Spleen (tissue), 11 donors: Measurements from ENCODE around the gene DUSP22. TPM values are rescaled to one million over a fixed set of nuclear protein-coding genes. Genes with fewer than 3 reads are reported as not detected.

Experiments used
- DNase-seq: peaks from one replicate; pipeline ENCODE4 v3.0.0-alpha.2; 2020
- H3K27ac ChIP-seq, 8 donors: fragments of 200-600 bp; sonication (generic) in 7 of 8; 1 replicate in 4 of 8; 2 replicates in 4 of 8; pipeline versions ENCODE4 v1.5.0 to v1.8.0; 2016 to 2021; ENCODE audit warnings: inconsistent platforms in 4 of 8, mild to moderate bottlenecking in 4 of 8, moderate library complexity in 1 of 8
- H3K27me3 ChIP-seq, 7 donors: fragments of 200-600 bp; sonication (generic) in 6 of 7; replicated peaks in 1 of 7; 1 replicate in 4 of 7; 2 replicates in 3 of 7; pipeline versions ENCODE4 v1.5.0 to v1.8.0; 2016 to 2021; ENCODE audit warnings: inconsistent platforms in 3 of 7, mild to moderate bottlenecking in 1 of 7
- H3K36me3 ChIP-seq, 6 donors: fragments of 200-600 bp; sonication (generic) in 5 of 6; 1 replicate in 4 of 6; 2 replicates in 2 of 6; pipeline versions ENCODE4 v1.5.0 to v1.8.0; 2016 to 2021; ENCODE audit warnings: inconsistent platforms in 2 of 6
- H3K4me1 ChIP-seq, 6 donors: fragments of 200-600 bp; sonication (generic) in 5 of 6; 1 replicate in 3 of 6; 2 replicates in 3 of 6; pipeline versions ENCODE4 v1.5.0 to v1.8.0; 2016 to 2021; ENCODE audit warnings: inconsistent platforms in 3 of 6
- H3K4me3 ChIP-seq, 8 donors: fragments of 200-600 bp; sonication (generic) in 7 of 8; 1 replicate in 4 of 8; 2 replicates in 4 of 8; pipeline versions ENCODE4 v1.5.0 to v1.8.0; 2016 to 2021; ENCODE audit warnings: inconsistent platforms in 4 of 8, mild to moderate bottlenecking in 4 of 8, moderate library complexity in 2 of 8
- H3K9me3 ChIP-seq, 8 donors: fragments of 200-600 bp; sonication (generic) in 7 of 8; 1 replicate in 4 of 8; 2 replicates in 4 of 8; pipeline versions ENCODE4 v1.5.0 to v1.8.0; 2016 to 2021; ENCODE audit warnings: inconsistent platforms in 4 of 8
- POLR2A ChIP-seq, 3 donors: fragments of 450-650 bp; IDR thresholded peaks; one replicate each; pipeline ENCODE4 v1.5.1; 2017; ENCODE audit warnings: antibody characterized with exemption in 3 of 3, mild to moderate bottlenecking in 1 of 3
- POLR2AphosphoS5 ChIP-seq, 3 donors: sonication (generic); formaldehyde crosslinking; IDR thresholded peaks; one replicate each; pipeline ENCODE4 v1.5.1; 2017; ENCODE audit warnings: antibody characterized with exemption in 3 of 3
- WGBS, 5 donors: extraction: QIAGEN DNeasy Blood & Tissue Kit in 3 of 5; methylation state at CpG; one replicate each; pipeline versions ENCODE4 v1.1.5 to v1.1.7; 2013 to 2018; 5-methylcytosine and 5-hydroxymethylcytosine counted together
- intact Hi-C: fragments of 100-400 bp; cut with DNase I; formaldehyde crosslinking; loops from one replicate; pipeline ENCODE4 v1.15.0; 2023; ENCODE audit warnings: low total_unique reads
- polyA plus RNA-seq, 3 donors: library from polyadenylated mRNA; stranded (reverse); fragments of 200-250 nt; gene quantifications; one replicate each; pipeline ENCODE4 v1.2.1, GENCODE V29; 2013
- total RNA-seq, 7 donors: library from RNA; depleted of rRNA in 3 of 7; stranded (reverse); fragments of >200 nt in 3 of 7; fragmentation: NEBNext Ultra II Directional in 4 of 7; extraction: Animal tissue kit (Norgen Biotek cat#: 25700) in 4 of 7; gene quantifications; one replicate each; pipeline versions ENCODE4 v1.1.0 to v1.2.1, GENCODE V29; 2016 to 2021
- TF ChIP-seq, protein P1 (sequence below), 11 experiments: fragments of 200-600 bp in 7 of 11; fragments of 450-650 bp in 4 of 11; sonication (generic) in 4 of 11; IDR thresholded peaks in 8 of 11; conservative IDR thresholded peaks in 3 of 11; 1 replicate in 7 of 11; 2 replicates in 4 of 11; pipeline versions ENCODE4 v1.4.0 to v1.8.0; 2016 to 2021; ENCODE audit warnings: antibody characterized with exemption in 11 of 11, inconsistent platforms in 4 of 11, mild to moderate bottlenecking in 1 of 11
- donor health status: healthy with polysubstance abuse.
- donor health status: DM: no; HTN: no; CAD: no; lungs with moderate emphysema.
- donor health status: DM: no; HTN: no; CAD: no.
- donor health status: Bipolar disorder and iron deficiency.
- donor health status: healthy.
- donor health status: DM: no; HTN: no; CAD: no.
- donor health status: DM: yes; HTN: yes; CAD: no.

Gene DUSP22
- total and polyA plus RNA-seq, 10 donors, result 41.2 to 120 (median 69.4) TPM

DNA sequence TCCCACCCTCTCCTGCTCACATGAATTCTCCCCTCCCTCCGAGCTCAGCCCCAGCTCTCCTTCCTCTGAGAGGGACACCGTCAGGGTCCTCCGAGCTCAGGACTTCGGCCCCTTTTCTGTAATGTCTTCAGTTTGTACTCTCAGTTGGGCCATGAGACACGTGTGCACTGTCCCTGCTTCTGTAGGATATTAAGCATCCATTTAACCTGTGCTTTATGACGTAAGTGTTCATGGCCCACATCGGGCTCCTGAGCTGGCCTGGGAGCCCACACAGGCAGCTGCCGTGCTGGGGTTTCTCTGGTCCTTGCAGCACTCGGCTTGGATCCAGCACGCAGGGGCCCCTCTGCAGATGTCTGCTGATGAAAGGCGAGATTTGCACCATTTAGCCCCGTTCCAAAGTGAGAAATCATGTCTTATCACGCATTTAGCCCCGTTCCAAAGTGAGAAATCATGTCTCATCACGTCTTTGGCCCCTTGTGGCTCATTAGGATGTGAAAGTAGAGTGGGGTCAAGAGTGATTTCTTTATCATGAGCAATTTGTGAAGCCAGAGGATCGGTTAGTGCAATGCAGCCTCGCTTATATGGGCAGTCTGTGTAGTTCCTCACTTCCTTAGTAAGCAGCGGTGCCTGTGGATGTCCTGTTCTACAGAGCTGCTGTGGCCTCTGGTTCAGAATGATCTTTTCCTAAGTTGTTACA is 25.3 kb downstream of the DUSP22 start:
- peaks cover 11 to 81% (median 75%) of the 10 kb centered on the region in 6 donors for H3K4me1 ChIP-seq
- no peaks in the 10 kb centered on the region for H3K9me3 ChIP-seq
- peak; percentile 79 for DNase-seq
- H3K4me3 ChIP-seq, result no peak overlapping the region
- H3K36me3 ChIP-seq, result no peaks in the 10 kb centered on the region
- no peaks in the 10 kb centered on the region for H3K27me3 ChIP-seq
- intact Hi-C loops, result no loop called here
- TF ChIP-seq POLR2AphosphoS5 (IDR thresholded peaks at IDR 0.05) (no peak), POLR2A (IDR thresholded peaks at IDR 0.05) (no peak)
- TF ChIP-seq, protein P1, sequence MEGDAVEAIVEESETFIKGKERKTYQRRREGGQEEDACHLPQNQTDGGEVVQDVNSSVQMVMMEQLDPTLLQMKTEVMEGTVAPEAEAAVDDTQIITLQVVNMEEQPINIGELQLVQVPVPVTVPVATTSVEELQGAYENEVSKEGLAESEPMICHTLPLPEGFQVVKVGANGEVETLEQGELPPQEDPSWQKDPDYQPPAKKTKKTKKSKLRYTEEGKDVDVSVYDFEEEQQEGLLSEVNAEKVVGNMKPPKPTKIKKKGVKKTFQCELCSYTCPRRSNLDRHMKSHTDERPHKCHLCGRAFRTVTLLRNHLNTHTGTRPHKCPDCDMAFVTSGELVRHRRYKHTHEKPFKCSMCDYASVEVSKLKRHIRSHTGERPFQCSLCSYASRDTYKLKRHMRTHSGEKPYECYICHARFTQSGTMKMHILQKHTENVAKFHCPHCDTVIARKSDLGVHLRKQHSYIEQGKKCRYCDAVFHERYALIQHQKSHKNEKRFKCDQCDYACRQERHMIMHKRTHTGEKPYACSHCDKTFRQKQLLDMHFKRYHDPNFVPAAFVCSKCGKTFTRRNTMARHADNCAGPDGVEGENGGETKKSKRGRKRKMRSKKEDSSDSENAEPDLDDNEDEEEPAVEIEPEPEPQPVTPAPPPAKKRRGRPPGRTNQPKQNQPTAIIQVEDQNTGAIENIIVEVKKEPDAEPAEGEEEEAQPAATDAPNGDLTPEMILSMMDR (IDR thresholded peaks at IDR 0.05 in 8 of 11, conservative IDR thresholded peaks at IDR 0.05 in 3 of 11), result no peak
- H3K27ac ChIP-seq, result peak overlapping the region in 7 of 8 donors; percentile 0 to 76 (median 42)
- WGBS, 5 donors, result 72 to 79% (median 74%) methylated on average over 18 of the region's 18 CpGs

DNA sequence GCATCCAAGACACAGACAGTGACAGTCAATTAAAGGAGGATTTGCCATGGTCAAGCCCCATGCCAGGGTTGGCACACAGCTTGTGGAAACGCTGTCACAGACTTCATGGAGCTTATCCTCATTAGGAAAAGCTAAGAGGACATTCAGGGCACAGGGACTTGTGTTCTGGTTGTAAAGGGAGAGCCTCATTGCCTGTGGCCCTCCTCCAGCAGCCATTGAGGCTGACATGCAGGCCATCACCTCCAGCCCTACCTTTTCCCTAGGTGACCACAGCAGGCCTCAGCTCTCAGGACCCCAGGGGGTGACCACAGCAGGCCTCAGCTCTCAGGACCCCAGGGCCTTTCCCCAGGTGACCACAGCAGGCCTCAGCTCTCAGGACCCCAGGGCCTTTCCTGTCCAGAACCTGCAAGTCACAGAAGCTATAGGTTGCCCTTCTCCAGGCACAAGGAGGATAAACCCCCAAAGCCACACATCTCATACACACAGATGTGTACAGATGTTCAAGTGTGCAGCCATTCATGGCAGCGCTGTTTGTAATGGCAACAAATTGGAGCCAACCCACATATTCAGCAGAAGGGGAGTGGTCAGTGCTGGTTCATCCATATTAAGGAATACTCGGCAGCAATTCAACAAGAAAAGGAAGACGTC is 26.1 kb downstream of the DUSP22 start:
- Histone ChIP-seq H3K27ac (peak overlapping the region in 4 of 8 donors; percentile 39 to 76 (median 51)), H3K4me3 (no peak overlapping the region), H3K4me1 (peaks cover 9 to 81% (median 75%) of the 10 kb centered on the region in 6 donors), H3K36me3 (no peaks in the 10 kb centered on the region), H3K27me3 (no peaks in the 10 kb centered on the region), H3K9me3 (no peaks in the 10 kb centered on the region)
- peak; percentile 69 for DNase-seq
- TF ChIP-seq, protein P1 (IDR thresholded peaks at IDR 0.05 in 8 of 11, conservative IDR thresholded peaks at IDR 0.05 in 3 of 11), result no peak
- TF ChIP-seq POLR2A (IDR thresholded peaks at IDR 0.05), result no peak
- no peak for TF ChIP-seq POLR2AphosphoS5 (IDR thresholded peaks at IDR 0.05)
- intact Hi-C loops, result no loop called here
- 82 to 91% (median 86%) methylated on average over 4 of the region's 4 CpGs for WGBS, 5 donors

DNA sequence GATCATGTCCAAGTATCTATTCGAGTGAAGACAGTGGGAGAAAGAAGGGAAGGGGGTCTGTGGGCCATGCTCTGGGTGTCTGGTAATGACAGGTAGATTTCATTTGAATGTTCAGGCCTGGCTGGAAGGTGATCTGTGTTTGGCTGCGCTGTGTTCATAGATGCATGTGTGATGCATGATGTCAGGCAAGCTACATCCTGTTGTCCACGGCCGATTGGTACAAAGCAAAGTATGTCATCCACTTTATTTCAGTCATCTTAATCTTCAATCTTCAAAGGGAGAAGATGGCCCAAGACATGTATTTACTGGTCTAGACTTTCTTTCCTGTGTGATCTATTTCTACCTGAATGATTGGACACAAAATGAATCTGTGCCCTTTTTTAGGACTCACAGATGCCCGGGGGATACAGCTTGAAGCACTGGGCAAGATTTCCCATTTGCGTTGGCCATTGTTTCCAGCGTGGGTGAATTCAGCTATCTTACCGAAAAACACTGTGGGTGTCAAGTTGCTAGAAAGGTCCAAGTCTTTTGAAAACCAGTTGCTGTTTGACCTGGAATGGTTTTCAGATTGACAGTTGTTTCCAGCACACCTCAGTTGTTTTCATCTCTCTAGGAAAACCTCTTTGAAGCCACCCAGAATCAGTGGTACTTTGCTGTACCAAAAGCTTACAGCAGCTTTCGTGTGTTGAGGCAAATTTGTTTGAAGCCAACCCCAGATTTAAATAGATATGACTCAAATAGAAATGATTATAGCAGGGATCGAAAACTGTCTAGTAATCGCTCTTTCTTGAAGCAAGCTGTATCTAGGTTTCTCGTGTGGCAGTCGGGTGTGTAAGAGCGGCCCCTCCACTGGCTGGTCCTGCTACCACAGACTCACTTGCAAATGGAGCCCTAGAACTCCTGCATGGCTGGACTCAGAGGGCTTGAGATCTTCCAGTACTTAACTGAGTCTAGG is 27.2 kb downstream of the DUSP22 start:
- WGBS, 5 donors, result 82 to 91% (median 82%) methylated on average over 14 of the region's 14 CpGs
- TF ChIP-seq POLR2AphosphoS5 (IDR thresholded peaks at IDR 0.05) (no peak), POLR2A (IDR thresholded peaks at IDR 0.05) (no peak)
- TF ChIP-seq, protein P1 (IDR thresholded peaks at IDR 0.05 in 8 of 11, conservative IDR thresholded peaks at IDR 0.05 in 3 of 11), result no peak
- DNase-seq, result no peak
- Histone ChIP-seq H3K4me1 (peaks cover 6 to 81% (median 74%) of the 10 kb centered on the region in 6 donors), H3K27me3 (no peaks in the 10 kb centered on the region), H3K9me3 (no peaks in the 10 kb centered on the region), H3K4me3 (no peak overlapping the region), H3K27ac (peak overlapping the region in 3 of 8 donors; percentile 2 to 76 (median 3)), H3K36me3 (peaks cover 0 to 7% (median 0%) of the 10 kb centered on the region in 6 donors)
- intact Hi-C loops, result no loop called here
